ENCODE results near the gene IGHMBP2.
"Not testable (repeated sequence)": the region's sequence is repeated elsewhere in the genome, so short reads cannot be mapped to it uniquely, and the experiment has no call there.

IGHMBP2 gene

GRCh38 chr11:68903288-68904247 is at the start of gene IGHMBP2, which contains the start of gene MRPL21:
IGHMBP2 (plus strand) TSS chr11:68903891; CDS start chr11:68903953, 62 bp downstream.
MRPL21 (minus strand) TSS chr11:68903832; CDS start chr11:68903810, 22 bp downstream.
- peak; percentile 94 for DNase-seq

DNA sequence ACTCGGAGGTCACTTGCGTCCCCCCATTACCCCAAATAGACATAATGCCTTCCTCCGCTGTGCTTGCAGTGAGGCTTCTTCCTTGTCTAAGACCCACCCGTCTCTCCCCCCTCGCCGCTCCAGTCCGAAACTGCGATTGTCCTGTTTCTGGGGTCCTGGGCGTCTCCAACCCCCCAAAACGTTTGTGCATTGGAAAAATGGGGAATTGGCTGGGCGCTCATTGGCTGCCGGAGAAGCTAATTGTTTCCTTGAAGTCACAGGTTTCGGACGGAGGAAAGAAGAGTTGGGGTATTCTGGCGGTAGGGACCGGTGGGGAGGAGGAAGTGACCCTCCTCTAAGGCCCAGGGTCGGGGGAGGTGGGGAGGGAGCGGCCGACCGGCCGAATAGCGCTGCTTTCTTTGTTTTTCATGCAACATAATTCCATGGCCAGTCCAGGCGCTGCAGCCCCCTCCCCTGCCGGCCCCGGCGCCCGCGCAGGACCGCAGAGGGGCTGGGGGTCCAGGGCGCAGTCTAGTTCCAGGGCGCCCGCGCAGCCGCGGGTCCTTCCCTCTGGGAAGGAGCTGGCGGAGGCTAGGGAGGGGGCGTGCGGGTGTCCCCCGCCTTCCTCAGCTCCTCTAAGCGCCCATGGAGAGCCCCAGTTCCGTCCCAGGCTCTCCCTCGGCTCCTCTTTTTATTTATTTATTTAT is 49.3 kb upstream of the IGHMBP2 start:
- peak; percentile 41 for DNase-seq

DNA sequence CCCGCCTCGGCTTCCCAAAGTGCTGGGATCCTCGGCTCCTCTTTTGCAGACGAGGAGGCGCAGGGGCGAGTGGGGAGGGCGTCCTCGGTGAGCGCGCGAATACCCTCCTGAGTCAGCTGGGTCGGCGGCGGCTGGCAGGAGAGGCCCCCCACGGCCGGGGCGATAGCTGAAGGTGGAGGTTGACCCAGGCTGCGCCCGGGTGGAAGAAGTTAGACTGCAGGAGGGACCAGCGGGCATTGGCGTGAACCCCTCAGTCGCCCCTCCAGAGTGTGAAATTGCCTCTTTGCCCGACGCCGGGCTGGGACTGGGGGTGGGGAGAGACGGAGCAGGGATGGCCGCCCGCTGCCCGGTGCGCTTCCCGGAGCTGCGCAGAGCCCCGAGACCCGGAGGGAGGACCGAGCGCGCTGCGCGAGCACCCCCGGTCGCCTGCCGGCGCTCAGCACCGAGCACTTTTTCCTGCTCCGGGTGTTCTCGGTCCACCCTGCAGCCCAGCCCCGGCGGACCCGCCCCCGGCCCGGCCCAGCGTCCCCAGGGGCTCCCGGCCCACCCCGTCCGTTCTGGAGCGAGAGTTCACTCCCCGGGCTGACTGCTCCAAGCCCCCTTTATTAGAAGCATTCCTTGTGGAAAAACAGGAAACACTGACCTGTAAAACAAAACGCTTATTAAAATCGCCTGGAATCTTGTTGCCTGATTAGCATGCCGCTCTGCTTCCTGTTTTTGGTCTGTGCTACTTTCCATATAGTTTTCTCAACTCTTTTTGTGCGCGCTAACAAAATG is 48.3 kb upstream of the IGHMBP2 start:
- peak; percentile 56 for DNase-seq

DNA sequence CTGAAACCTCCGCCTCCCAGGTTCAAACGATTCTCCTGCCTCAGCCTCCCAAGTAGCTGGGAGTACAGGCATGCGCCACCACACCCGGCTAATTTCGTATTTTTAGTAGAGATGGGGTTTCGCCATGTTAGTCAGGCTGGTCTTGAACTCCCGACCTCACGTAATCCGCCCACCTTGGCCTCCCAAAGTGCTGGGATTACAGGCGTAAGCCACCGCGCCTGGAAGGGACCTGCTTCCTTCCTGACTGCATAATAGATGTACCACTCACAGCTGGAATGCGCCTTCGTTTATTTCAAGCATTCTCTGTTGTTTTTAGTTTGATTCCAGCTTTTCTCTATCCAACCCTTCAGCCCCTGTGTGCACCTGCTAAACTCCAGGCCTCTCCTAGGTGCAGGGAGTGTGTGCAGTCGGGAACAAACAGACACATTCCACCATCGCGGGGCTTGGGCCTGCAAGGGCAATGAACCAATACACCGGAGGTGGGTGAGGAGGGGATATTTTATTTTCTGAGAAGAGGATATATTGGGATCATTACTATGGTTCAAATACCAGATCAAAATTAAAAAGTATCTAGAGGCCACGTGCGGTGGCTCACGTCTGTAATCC is 47.2 kb upstream of the IGHMBP2 start:
- DNase-seq, result not testable (repeated sequence)

GRCh38 chr11:68857037-68857586 is 46.6 kb upstream of the IGHMBP2 start:
- no peak for DNase-seq

- no peak for DNase-seq
Observed at GRCh38 chr11:68859123-68859522, 44.6 kb upstream of the IGHMBP2 start.

DNA sequence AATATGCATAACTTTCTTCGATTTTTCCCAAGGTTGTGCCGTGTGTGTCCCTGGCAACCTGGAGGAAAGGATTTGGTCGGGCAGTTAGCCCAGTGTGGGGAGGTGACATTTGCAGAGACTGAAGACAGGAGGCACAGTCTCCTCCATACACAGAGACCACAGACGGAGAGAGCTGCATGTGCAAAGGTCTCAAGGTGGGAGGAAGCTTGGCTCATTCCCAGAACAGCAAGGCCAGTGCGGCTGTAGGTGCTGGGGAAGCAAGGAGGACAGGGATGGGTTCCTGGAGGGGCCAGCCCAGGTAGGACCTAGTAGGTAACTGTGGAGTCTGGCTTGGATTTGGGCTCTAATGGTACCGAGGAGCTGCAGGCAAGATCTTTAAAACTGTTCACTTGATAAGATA is 41.3 kb upstream of the IGHMBP2 start:
- no peak for DNase-seq

DNA sequence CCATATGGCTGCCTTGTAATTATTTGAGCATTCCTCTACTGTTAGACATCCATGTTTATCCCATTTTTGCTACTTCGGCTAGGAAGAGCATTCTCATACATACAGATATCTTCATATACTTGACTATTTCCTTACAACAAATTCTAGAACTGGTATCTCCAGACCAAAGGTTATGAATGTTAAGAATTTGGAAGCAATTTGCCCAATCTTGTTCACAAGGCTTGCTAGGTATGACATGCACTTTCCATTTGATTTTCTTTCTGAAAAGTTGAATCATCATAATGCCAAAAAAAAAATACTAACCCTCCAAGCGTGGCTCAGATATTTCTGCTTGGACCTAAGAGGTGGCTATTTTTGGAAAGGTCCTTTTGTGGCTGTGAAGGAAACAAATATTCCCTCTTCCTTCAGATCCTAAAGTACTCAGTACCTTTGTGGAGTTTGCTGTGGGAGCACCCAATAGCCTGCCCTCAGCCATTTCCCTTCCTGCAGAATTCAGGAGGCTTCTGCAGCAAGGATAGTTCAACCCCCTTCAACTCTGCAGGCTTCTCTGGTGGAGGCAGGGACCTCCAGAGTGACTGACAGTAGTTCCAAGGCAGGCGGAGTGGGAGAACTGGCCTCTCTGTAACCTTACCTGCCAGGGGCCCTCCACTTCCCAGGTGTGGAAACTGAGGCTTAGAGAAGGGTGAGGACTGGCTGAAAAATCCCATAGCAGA is 40.0 kb upstream of the IGHMBP2 start:
- no peak for DNase-seq

DNA sequence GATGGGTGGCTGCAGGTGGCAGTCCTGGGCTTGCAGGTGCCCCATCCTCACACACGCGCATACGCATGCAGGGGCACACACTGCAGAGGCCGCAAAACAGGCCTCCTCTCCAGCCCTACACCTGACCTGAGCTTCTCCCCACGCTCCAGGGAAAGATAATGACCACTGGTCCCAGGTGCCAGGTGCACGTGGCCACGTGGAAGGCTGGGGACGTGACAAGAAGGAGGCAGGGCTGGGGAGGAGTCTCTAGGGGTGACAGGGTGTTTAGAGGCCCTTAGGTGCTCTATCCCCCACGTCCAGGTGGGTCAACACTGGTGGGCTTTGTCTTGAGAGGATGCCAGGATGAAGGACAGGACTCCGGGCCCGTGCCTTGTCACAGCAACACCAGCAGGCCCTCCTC is 38.5 kb upstream of the IGHMBP2 start:
- DNase-seq, result no peak

DNA sequence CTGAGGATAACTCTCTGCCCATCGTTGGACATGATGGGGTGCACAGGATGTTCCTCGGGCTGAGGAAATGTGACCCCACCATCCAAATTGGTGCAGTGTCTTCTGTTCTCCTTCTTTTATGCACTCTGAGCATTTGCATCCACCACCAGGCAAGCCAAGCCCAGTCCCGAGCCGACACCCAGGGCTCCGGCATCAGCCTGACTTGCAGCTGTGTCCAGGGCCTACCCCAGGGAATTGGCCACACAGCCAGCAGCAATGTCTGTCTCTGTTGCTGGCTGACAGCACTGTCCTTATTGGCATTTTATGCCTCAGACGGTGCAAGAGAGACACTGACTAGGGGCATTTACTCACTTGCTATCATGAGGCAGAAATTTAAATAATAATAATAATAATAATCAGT is 36.6 kb upstream of the IGHMBP2 start:
- DNase-seq, result no peak

- DNase-seq, result no peak
Observed at GRCh38 chr11:68868221-68868835, 35.4 kb upstream of the IGHMBP2 start.

DNA sequence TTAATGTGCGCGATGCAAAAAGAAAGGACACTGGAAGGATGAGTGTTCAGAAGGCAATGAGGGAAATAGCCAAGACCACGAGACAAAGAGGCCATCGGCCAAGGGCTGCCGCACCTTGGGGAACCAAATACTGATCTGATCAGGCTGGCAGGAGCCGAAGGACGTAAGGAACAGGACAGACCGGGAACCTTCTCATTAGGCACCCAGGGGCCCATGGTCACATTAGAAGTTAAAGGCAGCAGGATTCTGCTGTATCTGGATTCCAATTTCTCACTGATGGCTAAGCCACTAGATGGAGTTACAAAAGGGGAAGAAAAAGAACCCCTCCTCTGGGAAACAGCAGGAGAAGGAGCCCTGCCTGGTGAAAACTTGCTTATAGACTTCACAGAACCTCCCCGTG is 33.2 kb upstream of the IGHMBP2 start:
- peak; percentile 16 for DNase-seq

DNA sequence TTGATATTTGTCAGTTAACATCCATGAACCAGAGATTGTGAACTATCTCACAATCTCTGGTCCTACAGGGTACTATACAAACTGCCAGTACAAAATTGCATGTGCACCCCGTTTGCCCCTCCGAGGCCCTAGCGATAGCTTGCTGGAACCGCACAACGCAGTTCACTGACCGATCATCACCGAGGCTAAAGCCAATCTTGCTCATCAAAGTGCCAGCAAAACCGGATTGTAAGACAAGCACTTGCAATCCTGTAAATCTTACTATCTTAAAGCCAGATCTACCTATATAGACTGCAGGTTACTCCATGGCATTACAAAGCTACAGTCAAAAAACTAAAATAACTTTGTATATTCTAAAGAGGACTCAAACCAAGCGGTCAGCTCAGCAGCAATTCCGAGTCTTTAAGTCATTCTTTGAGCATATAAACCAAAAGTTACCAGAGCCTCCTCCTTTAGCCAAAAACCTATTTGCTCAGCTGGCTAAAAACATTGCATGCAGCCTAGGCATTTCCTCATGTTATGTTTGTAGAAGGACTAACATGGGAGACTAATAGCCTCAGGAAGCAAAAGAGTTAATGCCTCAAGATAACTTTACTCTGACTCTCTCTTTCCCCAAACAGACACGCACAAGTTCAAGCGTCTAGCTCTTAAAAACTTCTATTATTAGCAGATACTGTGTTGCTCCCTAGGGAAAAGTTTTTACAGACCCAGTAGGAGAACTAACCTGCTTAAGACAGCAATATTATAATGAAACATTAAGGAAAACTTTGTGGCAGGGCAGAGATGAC is 31.3 kb upstream of the IGHMBP2 start:
- no peak for DNase-seq

GRCh38 chr11:68878022-68878421 is 25.7 kb upstream of the IGHMBP2 start:
- DNase-seq, result no peak

DNA sequence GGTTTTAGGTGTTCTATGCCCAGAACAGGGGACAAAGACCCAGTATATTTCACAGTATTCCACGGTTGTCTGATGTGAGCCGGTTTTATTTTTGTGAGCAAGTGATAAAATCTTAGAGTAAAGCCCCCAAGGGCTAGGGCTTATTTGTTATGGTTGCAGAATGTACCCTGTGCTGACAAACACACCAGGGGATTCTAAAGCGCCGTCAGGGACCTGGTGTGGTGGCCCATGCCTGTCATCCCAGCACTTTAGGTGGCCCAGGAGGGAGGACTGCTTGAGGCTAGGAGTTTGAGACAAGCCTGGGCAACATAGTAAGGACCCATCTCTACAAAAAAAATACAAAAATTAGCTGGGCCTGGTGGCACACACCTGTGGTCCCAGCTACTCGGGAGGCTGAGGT is 22.8 kb upstream of the IGHMBP2 start:
- DNase-seq, result no peak

- DNase-seq, result no peak
Observed at GRCh38 chr11:68881320-68881719, 22.4 kb upstream of the IGHMBP2 start.

DNA sequence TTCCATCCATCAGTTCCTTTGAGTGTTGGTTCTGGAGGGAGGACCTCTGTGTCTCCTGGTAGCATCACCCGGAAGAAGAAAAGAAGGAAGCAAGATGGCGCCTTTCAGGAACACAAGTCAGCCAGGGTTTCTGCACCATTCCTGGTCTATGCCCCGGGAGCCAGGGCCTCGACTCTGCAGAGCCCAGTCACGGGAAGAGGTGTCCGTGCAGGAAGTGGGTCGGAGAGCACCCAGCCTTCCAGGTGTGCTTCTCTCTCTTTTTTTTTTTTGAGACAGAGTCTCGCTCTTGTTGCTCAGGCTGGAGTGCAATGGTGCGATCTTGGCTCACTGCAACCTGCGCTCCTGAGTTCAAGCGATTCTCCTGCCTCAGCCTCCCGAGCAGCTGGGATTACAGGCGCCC is 21.3 kb upstream of the IGHMBP2 start:
- no peak for DNase-seq

DNA sequence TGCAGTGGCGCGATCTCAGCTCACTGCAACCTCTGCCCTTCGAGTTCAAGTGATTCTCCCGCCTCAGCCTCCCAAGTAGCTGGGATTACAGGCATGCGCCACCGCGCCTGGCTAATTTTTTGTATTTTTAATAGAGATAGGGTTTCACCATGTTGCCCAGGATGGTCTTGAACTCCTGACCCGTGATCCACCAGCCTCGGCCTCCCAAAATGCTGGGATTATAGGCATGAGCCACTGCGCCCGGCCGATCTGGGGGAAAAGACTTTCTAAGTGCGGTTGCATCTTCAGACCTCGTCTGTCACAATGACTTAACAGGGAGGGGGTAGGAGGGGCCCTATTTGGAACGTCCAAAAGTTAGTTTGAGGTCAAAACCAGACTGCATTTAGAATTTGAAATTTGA is 18.9 kb upstream of the IGHMBP2 start:
- not testable (repeated sequence) for DNase-seq

DNA sequence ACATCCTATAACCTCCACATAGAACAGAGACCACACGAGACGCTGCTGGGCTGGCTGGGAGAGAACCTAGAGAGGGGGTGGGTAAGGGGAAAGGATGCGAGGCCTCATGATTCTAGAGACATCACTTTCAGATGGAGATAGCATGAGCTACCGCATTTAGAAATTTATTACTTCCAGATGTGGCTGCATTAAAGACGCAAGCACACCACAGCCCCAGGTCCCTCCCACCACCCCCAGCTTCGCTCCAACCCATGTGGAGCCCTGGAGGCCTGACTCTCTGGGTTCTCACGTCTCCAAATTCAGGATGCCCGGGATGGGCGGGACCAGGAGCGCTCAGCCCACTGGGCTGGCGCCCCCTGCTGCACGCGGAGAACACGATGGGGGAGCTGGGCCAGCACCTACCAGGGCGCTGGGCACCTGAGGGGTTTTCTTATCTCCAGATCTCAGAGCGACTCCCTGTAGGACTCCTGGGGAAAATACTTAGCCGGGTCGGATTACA is 13.7 kb upstream of the IGHMBP2 start:
- peak; percentile 79 for DNase-seq
